OCI-LY1 (cell line): ENCODE results near the gene SLC35F2.

Source experiments
- EZH2 ChIP-seq: fragments of 200-600 bp; sonication (generic), shearing (Covaris generic); IDR thresholded peaks from 2 replicates; pipeline ENCODE4 v1.8.0; 2017; ENCODE audit warnings: borderline replicate concordance, mixed run types, mild to moderate bottlenecking, antibody characterized with exemption, low read length, moderate library complexity, mixed read lengths
- TF ChIP-seq, protein P1 (sequence below): fragments of 200-600 bp; sonication (generic), shearing (Covaris generic); IDR thresholded peaks from 2 replicates; pipeline ENCODE4 v1.5.1; 2017; ENCODE audit warnings: mild to moderate bottlenecking, antibody characterized with exemption, low read length, moderate library complexity, mixed read lengths

DNA sequence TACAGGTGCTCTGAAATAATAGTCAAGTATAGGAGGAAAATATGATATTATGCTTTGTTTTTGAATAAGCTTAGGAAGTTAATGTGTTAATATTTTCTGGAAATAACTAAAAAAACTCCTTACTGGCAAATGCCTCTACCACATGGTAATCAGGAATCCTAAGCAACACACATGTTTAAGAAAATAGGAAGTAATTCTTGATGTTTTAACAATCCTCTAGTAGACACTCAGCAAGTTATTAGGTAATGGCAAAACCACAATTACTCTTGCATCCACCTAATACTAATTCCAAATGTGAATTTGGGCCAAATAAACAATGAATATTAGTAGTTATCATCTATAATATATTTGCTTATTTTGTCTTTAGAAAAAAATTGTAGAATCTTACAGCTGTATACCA lies 53.6 kb downstream of the SLC35F2 start:
- TF ChIP-seq, protein P1, sequence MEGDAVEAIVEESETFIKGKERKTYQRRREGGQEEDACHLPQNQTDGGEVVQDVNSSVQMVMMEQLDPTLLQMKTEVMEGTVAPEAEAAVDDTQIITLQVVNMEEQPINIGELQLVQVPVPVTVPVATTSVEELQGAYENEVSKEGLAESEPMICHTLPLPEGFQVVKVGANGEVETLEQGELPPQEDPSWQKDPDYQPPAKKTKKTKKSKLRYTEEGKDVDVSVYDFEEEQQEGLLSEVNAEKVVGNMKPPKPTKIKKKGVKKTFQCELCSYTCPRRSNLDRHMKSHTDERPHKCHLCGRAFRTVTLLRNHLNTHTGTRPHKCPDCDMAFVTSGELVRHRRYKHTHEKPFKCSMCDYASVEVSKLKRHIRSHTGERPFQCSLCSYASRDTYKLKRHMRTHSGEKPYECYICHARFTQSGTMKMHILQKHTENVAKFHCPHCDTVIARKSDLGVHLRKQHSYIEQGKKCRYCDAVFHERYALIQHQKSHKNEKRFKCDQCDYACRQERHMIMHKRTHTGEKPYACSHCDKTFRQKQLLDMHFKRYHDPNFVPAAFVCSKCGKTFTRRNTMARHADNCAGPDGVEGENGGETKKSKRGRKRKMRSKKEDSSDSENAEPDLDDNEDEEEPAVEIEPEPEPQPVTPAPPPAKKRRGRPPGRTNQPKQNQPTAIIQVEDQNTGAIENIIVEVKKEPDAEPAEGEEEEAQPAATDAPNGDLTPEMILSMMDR: no peak
- no peak for TF ChIP-seq EZH2
